ENCODE measurements around the gene RRAD.
"Not testable (repeated sequence)": the region's sequence is repeated elsewhere in the genome, so short reads cannot be mapped to it uniquely, and the experiment has no call there.

The RRAD gene

DNA sequence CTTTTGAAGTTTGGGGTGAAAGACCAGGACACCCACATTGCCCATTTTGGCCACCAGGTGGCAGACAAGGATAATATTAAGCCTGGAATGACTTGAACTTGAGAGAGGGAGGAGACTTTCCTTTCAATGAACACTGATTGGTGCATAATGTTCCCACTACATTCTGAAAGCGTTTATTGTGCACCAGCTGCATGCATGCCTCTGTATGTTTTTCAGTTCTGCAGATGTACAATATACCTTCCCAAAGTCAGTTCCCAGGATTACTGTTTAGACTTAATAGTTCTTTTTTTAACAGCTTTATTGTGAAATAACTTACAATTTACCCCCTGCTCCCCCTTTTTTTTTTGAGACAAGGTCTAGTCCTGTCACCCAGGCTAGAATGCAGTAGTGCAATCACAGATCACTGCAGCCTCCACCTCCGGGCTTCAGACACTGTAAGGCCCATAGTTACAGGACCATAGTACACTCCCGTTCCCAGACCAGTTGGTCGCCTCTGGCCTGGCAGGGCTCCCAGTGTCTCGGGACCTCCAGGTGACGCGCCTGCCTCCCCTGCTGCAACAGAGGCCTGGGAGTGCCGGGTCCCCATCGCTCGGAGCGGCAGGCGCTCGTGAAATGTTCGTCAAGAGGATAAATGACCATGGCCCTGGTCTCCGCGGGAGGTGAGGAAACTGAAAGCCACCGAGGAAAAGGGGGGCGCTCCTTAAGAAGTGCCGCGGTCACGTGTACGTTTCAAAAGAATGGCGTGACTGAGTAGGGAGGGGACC, 22.1 kb upstream of the RRAD start:
- DNase-seq (peak; percentile 82 to 88 (median 84)), ATAC-seq (replicated peaks) (peak; percentile 95)
- Mint-ChIP-seq H3K27ac (peak overlapping the region; percentile 40 to 58), H3K4me1 (ENCODE audit: low read depth in 2 of 2) (peaks cover 20 to 21% of the 10 kb centered on the region in 2 donors), H3K4me3 (peak overlapping the region; percentile 83 to 90), H3K27me3 (peaks cover 27 to 42% of the 10 kb centered on the region in 2 donors), H3K9me3 (no peaks in the 10 kb centered on the region), H3K36me3 (ENCODE audit: insufficient read depth) (peaks cover 7% of the 10 kb centered on the region)

GRCh38 chr16:66946974-66947301, 21.6 kb upstream of the RRAD start:
- Mint-ChIP-seq H3K4me3 (peak overlapping the region in 1 of 2 donors; percentile 83), H3K4me1 (ENCODE audit: low read depth in 2 of 2) (peaks cover 20 to 21% of the 10 kb centered on the region in 2 donors), H3K27me3 (peaks cover 26 to 36% of the 10 kb centered on the region in 2 donors), H3K9me3 (no peaks in the 10 kb centered on the region), H3K36me3 (ENCODE audit: insufficient read depth) (peaks cover 8% of the 10 kb centered on the region), H3K27ac (peak overlapping the region; percentile 25 to 40)
- ATAC-seq (replicated peaks) (no peak), DNase-seq (no peak)

DNA sequence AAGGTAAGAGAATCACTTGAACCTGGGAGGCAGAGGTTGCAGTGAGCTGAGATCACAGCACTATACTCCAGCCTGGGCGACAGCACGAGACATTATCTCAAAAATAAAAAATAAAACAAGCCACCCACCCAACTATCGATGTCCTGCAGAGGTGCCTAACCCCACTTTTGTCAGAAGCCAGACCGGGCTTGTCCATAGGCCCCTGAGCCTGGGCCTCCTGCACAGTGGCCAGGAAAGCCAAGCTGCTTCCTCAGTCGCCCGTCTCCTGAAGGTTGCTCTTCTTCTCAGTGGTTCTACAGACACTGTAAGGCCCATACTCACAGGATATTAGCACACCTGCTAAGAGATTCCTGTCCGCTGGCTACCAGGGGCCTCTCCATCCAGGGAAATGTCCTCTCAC, 21.2 kb upstream of the RRAD start:
- H3K27me3 Mint-ChIP-seq = peaks cover 22 to 32% of the 10 kb centered on the region in 2 donors
- H3K4me3 Mint-ChIP-seq = no peak overlapping the region
- DNase-seq (no peak), ATAC-seq (replicated peaks) (no peak)
- no peaks in the 10 kb centered on the region for H3K9me3 Mint-ChIP-seq
- peaks cover 20 to 21% of the 10 kb centered on the region in 2 donors for H3K4me1 Mint-ChIP-seq (ENCODE audit: low read depth in 2 of 2)
- H3K36me3 Mint-ChIP-seq (ENCODE audit: insufficient read depth) = peaks cover 12% of the 10 kb centered on the region
- no peak overlapping the region for H3K27ac Mint-ChIP-seq

GRCh38 chr16:66945939-66946338, 20.6 kb upstream of the RRAD start:
- H3K4me3 Mint-ChIP-seq = no peak overlapping the region
- ATAC-seq (replicated peaks) (no peak), DNase-seq (no peak)
- H3K9me3 Mint-ChIP-seq = no peaks in the 10 kb centered on the region
- no peak overlapping the region for H3K27ac Mint-ChIP-seq
- peaks cover 14% of the 10 kb centered on the region for H3K36me3 Mint-ChIP-seq (ENCODE audit: insufficient read depth)
- peaks cover 20 to 21% of the 10 kb centered on the region in 2 donors for H3K4me1 Mint-ChIP-seq (ENCODE audit: low read depth in 2 of 2)
- peaks cover 17 to 26% of the 10 kb centered on the region in 2 donors for H3K27me3 Mint-ChIP-seq

- not testable (repeated sequence) for DNase-seq; H3K4me3 Mint-ChIP-seq; H3K27ac Mint-ChIP-seq; H3K9me3 Mint-ChIP-seq; ATAC-seq (replicated peaks)
- H3K36me3 Mint-ChIP-seq (ENCODE audit: insufficient read depth) = peaks cover 17% of the 10 kb centered on the region
- peaks cover 20 to 21% of the 10 kb centered on the region in 2 donors for H3K4me1 Mint-ChIP-seq (ENCODE audit: low read depth in 2 of 2)
- H3K27me3 Mint-ChIP-seq = peaks cover 16 to 17% of the 10 kb centered on the region in 2 donors
Measured at GRCh38 chr16:66944971-66945370, 19.6 kb upstream of the RRAD start.

GRCh38 chr16:66944054-66944441, 18.7 kb upstream of the RRAD start:
- no peak overlapping the region for H3K4me3 Mint-ChIP-seq
- peak overlapping the region in 1 of 2 donors; percentile 91 for H3K27ac Mint-ChIP-seq
- H3K36me3 Mint-ChIP-seq (ENCODE audit: insufficient read depth) = peaks cover 17% of the 10 kb centered on the region

DNA sequence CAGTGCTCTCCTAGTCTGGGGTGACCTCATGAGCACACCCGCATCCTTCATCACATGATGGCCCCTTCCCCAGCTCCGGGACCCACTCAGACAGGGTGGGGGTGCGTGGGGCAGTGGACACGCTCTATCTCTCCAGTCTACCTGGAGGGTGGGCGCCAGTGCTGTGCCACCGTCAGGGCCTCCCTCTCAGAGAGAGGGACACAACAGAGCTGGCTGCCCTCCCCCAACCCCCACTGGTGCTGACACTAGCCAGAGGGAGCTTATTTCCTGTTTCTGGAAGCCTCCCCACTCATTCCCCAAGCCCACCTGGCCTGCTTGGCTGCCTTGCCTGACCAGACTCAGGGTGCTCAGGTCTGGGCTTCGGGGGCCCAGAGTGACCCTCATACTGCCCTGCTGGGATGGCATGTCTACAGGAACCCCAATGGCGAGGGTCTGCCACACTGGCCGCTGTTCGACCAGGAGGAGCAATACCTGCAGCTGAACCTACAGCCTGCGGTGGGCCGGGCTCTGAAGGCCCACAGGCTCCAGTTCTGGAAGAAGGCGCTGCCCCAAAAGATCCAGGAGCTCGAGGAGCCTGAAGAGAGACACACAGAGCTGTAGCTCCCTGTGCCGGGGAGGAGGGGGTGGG, 18.2 kb upstream of the RRAD start:
- Mint-ChIP-seq H3K4me1 (ENCODE audit: low read depth in 2 of 2) (peaks cover 16 to 17% of the 10 kb centered on the region in 2 donors), H3K36me3 (ENCODE audit: insufficient read depth) (peaks cover 17% of the 10 kb centered on the region), H3K27ac (peak overlapping the region; percentile 32 to 91), H3K9me3 (no peaks in the 10 kb centered on the region), H3K27me3 (peaks cover 3% of the 10 kb centered on the region in 2 donors), H3K4me3 (no peak overlapping the region)
- ATAC-seq (replicated peaks) (no peak), DNase-seq (no peak)

More at GRCh38 chr16:66944054-66944441, 18.7 kb upstream of the RRAD start:
- ATAC-seq (replicated peaks) (no peak), DNase-seq (no peak)
- H3K9me3 Mint-ChIP-seq = no peaks in the 10 kb centered on the region
- H3K4me1 Mint-ChIP-seq (ENCODE audit: low read depth in 2 of 2) = peaks cover 20 to 21% of the 10 kb centered on the region in 2 donors
- H3K27me3 Mint-ChIP-seq = peaks cover 8% of the 10 kb centered on the region in 2 donors

DNA sequence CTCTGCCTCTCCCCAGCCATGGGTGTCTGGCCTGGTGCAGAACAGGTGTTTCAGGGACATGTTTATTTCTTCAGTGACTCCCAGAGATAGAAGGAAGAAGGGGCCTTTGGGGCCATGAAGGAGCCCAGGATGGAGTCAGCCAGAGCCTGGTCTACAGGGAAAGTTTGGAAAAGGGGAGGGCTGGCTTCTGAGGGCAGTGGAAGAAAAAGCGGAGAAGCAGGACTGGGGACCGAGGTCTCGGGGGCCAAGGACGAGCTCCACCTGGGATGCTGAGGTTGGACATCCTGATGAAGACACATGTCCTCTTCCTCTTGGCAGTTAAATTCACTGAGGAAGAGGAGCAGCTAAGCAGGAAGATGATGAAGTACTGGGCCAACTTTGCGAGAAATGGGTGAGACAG, 17.6 kb upstream of the RRAD start:
- H3K27me3 Mint-ChIP-seq = no peaks in the 10 kb centered on the region
- ATAC-seq (replicated peaks) = no peak
- H3K9me3 Mint-ChIP-seq = no peaks in the 10 kb centered on the region
- peak overlapping the region; percentile 2 to 32 for H3K27ac Mint-ChIP-seq
- H3K36me3 Mint-ChIP-seq (ENCODE audit: insufficient read depth) = peaks cover 19% of the 10 kb centered on the region
- peaks cover 11% of the 10 kb centered on the region in 2 donors for H3K4me1 Mint-ChIP-seq (ENCODE audit: low read depth in 2 of 2)
- no peak overlapping the region for H3K4me3 Mint-ChIP-seq
- DNase-seq = no peak

DNA sequence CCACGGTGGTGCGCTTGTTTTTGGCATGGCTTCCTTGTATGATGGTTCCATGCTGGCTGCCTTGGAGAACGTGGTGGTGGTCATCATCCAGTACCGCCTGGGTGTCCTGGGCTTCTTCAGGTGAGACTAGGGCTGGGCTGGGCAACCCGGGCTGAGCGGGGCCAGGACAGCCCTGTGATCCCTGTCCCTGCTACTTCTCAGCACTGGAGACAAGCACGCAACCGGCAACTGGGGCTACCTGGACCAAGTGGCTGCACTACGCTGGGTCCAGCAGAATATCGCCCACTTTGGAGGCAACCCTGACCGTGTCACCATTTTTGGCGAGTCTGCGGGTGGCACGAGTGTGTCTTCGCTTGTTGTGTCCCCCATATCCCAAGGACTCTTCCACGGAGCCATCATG, 14.9 kb upstream of the RRAD start:
- DNase-seq = no peak

GRCh38 chr16:66939366-66939765, 14.0 kb upstream of the RRAD start:
- Mint-ChIP-seq H3K27ac (no peak overlapping the region), H3K9me3 (no peaks in the 10 kb centered on the region), H3K4me3 (no peak overlapping the region), H3K4me1 (ENCODE audit: low read depth in 2 of 2) (peaks cover 20 to 29% of the 10 kb centered on the region in 2 donors), H3K36me3 (ENCODE audit: insufficient read depth) (peaks cover 23% of the 10 kb centered on the region), H3K27me3 (no peaks in the 10 kb centered on the region)
- DNase-seq (no peak), ATAC-seq (replicated peaks) (no peak)

More for the DNA sequence above, 14.9 kb upstream of the RRAD start:
- peaks cover 20% of the 10 kb centered on the region for H3K36me3 Mint-ChIP-seq (ENCODE audit: insufficient read depth)
- peaks cover 16 to 22% of the 10 kb centered on the region in 2 donors for H3K4me1 Mint-ChIP-seq (ENCODE audit: low read depth in 2 of 2)
- no peak overlapping the region for H3K27ac Mint-ChIP-seq
- H3K27me3 Mint-ChIP-seq = no peaks in the 10 kb centered on the region
- H3K9me3 Mint-ChIP-seq = no peaks in the 10 kb centered on the region
- no peak overlapping the region for H3K4me3 Mint-ChIP-seq
- no peak for ATAC-seq (replicated peaks)

- Mint-ChIP-seq H3K9me3 (no peaks in the 10 kb centered on the region), H3K27me3 (no peaks in the 10 kb centered on the region), H3K4me3 (no peak overlapping the region), H3K4me1 (ENCODE audit: low read depth in 2 of 2) (peaks cover 35 to 44% of the 10 kb centered on the region in 2 donors), H3K36me3 (ENCODE audit: insufficient read depth) (peaks cover 35% of the 10 kb centered on the region), H3K27ac (peak overlapping the region in 1 of 2 donors; percentile 38)
- DNase-seq = no peak
- ATAC-seq (replicated peaks) = no peak
Measured at GRCh38 chr16:66937725-66938337, 12.5 kb upstream of the RRAD start.

GRCh38 chr16:66936889-66937554, 11.7 kb upstream of the RRAD start:
- DNase-seq (no peak), ATAC-seq (replicated peaks) (no peak)
- Mint-ChIP-seq H3K4me3 (peak overlapping the region; percentile 57 to 100), H3K9me3 (no peaks in the 10 kb centered on the region), H3K36me3 (ENCODE audit: insufficient read depth) (peaks cover 38% of the 10 kb centered on the region), H3K27ac (peak overlapping the region; percentile 38 to 67), H3K27me3 (no peaks in the 10 kb centered on the region), H3K4me1 (ENCODE audit: low read depth in 2 of 2) (peaks cover 43 to 52% of the 10 kb centered on the region in 2 donors)

- Mint-ChIP-seq H3K4me1 (ENCODE audit: low read depth in 2 of 2) (peaks cover 46 to 57% of the 10 kb centered on the region in 2 donors), H3K36me3 (ENCODE audit: insufficient read depth) (peaks cover 37% of the 10 kb centered on the region), H3K27ac (peak overlapping the region; percentile 67 to 98), H3K27me3 (no peaks in the 10 kb centered on the region), H3K9me3 (no peaks in the 10 kb centered on the region), H3K4me3 (peak overlapping the region; percentile 57 to 100)
- ATAC-seq (replicated peaks) = no peak
- DNase-seq = no peak
Measured at GRCh38 chr16:66936462-66936861, 11.1 kb upstream of the RRAD start.
